A549 (cell line): ENCODE results near the gene EIF1AD. TPM values are rescaled to one million over a fixed set of nuclear protein-coding genes. Genes with fewer than 3 reads are reported as not detected.

Experiments used
- ATAC-seq, 2 experiments: fragments of 200-7000 bp in 1 of 2; fragments of >200 bp in 1 of 2; cut with Nextera tagmentation in 1 of 2; cut with Tn5 transposase in 1 of 2; 3 replicates each; pipeline versions ENCODE4 v1.8.0 to v1.9.1; 2018 to 2020; ENCODE audit warnings: mild to moderate bottlenecking in 1 of 2, moderate library complexity in 1 of 2
- CTCF ChIA-PET: fragments of 300-600 bp; sonication (Branson Sonifier 250); formaldehyde crosslinking; extraction: SDS; loops from one replicate; lab custom pipeline; 2021; ENCODE audit warnings: antibody characterized with exemption, inconsistent platforms; lab: Yijun Ruan, JAX
- POLR2A ChIA-PET: fragments of 350-600 bp; formaldehyde crosslinking; extraction: SDS; loops from one replicate; lab custom pipeline; 2021; ENCODE audit warnings: antibody characterized with exemption, inconsistent platforms; lab: Yijun Ruan, JAX
- DNase-seq, 2 experiments: peaks; one replicate each; pipeline versions ENCODE4 v3.0.0 to v3.0.0-alpha.2; 2011 to 2016; ENCODE audit warnings: low read depth in 1 of 2, low spot score in 1 of 2
- FAIRE-seq: peaks from 2 replicates; lab custom pipeline; 2011; peaks lifted over from hg19 to GRCh38; lab: Jason Lieb, UNC
- H3K27ac ChIP-seq, 2 experiments: fragments of >200 bp; sonication (Bioruptor Twin); formaldehyde crosslinking; 3 replicates each; pipeline ENCODE4 v1.5.1; 2016 to 2017
- H3K4me1 ChIP-seq: fragments of >200 bp; sonication (Bioruptor Twin); formaldehyde crosslinking; 3 replicates; pipeline ENCODE4 v1.6.1; 2016
- H3K4me2 ChIP-seq: fragments of >200 bp; sonication (Bioruptor Twin); formaldehyde crosslinking; 3 replicates; pipeline ENCODE4 v1.6.1; 2016
- H3K4me3 ChIP-seq: fragments of >200 bp; sonication (Bioruptor Twin); formaldehyde crosslinking; 3 replicates; pipeline ENCODE4 v1.5.1; 2016
- H3K9me3 ChIP-seq: fragments of >200 bp; sonication (Bioruptor Twin); formaldehyde crosslinking; 3 replicates; pipeline ENCODE4 v1.6.1; 2016
- CBX2 ChIP-seq: fragments of 200-600 bp; sonication (generic); IDR thresholded peaks from 2 replicates; pipeline ENCODE4 v1.6.1; 2016; ENCODE audit warnings: low read depth, mild to moderate bottlenecking, borderline replicate concordance
- CBX8 ChIP-seq: fragments of 200-600 bp; sonication (generic); IDR thresholded peaks from 2 replicates; pipeline ENCODE4 v1.6.1; 2016
- CEBPB ChIP-seq, 2 experiments: fragments of >200 bp in 1 of 2; sonication (Bioruptor Twin) in 1 of 2; formaldehyde crosslinking in 1 of 2; IDR thresholded peaks; 2 replicates each; pipeline ENCODE4 v1.6.1; 2012 to 2016
- CHD2 ChIP-seq: fragments of 150-350 bp; IDR thresholded peaks from 2 replicates; pipeline ENCODE4 v1.6.1; 2014; ENCODE audit warnings: low read length; ENCODE audit not compliant: partially characterized antibody
- FOXS1 ChIP-seq: fragments of 250-450 bp; sonication (Bioruptor Pico); IDR thresholded peaks from 2 replicates; pipeline ENCODE4 v1.5.0; 2020; ENCODE audit warnings: mild to moderate bottlenecking, moderate library complexity
- HDAC2 ChIP-seq: fragments of 200-600 bp; sonication (generic); IDR thresholded peaks from 2 replicates; pipeline ENCODE4 v1.6.1; 2016
- JUN ChIP-seq, 2 experiments: fragments of >200 bp; sonication (Bioruptor Twin); formaldehyde crosslinking; IDR thresholded peaks; 2 replicates in 1 of 2; 3 replicates in 1 of 2; pipeline ENCODE4 v1.6.1; 2016 to 2017
- JUNB ChIP-seq: fragments of >200 bp; sonication (Bioruptor Twin); formaldehyde crosslinking; IDR thresholded peaks from 2 replicates; pipeline ENCODE4 v1.6.1; 2016
- MYC ChIP-seq: IDR thresholded peaks from 2 replicates; pipeline ENCODE4 v1.6.1; 2012; ENCODE audit warnings: mild to moderate bottlenecking, inconsistent platforms, low read length, improper control_type of control experiment, borderline replicate concordance
- POLR2A ChIP-seq: IDR thresholded peaks from 2 replicates; pipeline ENCODE4 v1.6.1; 2012; ENCODE audit warnings: mild to moderate bottlenecking, low read length
- RAD21 ChIP-seq, 2 experiments: fragments of >200 bp in 1 of 2; sonication (Bioruptor Twin) in 1 of 2; formaldehyde crosslinking in 1 of 2; IDR thresholded peaks in 1 of 2; conservative IDR thresholded peaks in 1 of 2; 2 replicates in 1 of 2; 3 replicates in 1 of 2; pipeline ENCODE4 v1.6.1; 2012 to 2018; ENCODE audit warnings: inconsistent platforms in 1 of 2
- RFX5 ChIP-seq: fragments of 450-650 bp; IDR thresholded peaks from 2 replicates; pipeline ENCODE4 v1.7.1; 2014; ENCODE audit warnings: antibody characterized with exemption, mild to moderate bottlenecking, moderate library complexity
- RNF2 ChIP-seq: fragments of 200-600 bp; sonication (generic); IDR thresholded peaks from 2 replicates; pipeline ENCODE4 v1.6.1; 2016; ENCODE audit warnings: low read depth, mild to moderate bottlenecking, antibody characterized with exemption, moderate library complexity, borderline replicate concordance
- SMC3 ChIP-seq: fragments of >200 bp; sonication (Bioruptor Twin); formaldehyde crosslinking; IDR thresholded peaks from 3 replicates; pipeline ENCODE4 v1.6.1; 2018; ENCODE audit warnings: inconsistent platforms
- TP53 ChIP-seq: fragments of 250-450 bp; sonication (Bioruptor Pico); IDR thresholded peaks from 2 replicates; pipeline ENCODE4 v1.5.0; 2021; ENCODE audit warnings: mild to moderate bottlenecking, moderate library complexity
- ZC3H11A ChIP-seq: fragments of 450-650 bp; IDR thresholded peaks from 2 replicates; pipeline ENCODE4 v1.6.1; 2014; ENCODE audit warnings: antibody characterized with exemption, mild to moderate bottlenecking
- WGBS: methylation state at CpG from one replicate; pipeline ENCODE4 v1.1.6; 2017; ENCODE audit errors: missing lambda C conversion rate; 5-methylcytosine and 5-hydroxymethylcytosine counted together
- polyA plus RNA-seq, 4 experiments: library from polyadenylated mRNA; depleted of rRNA in 3 of 4; stranded (reverse); fragments of >200 nt; fragmentation: RNase III in 1 of 4; extraction: RNeasy Plus Mini Kit Qiagen cat#74134 plus additional on column Dnase treatment in 1 of 4; gene quantifications; 2 replicates in 3 of 4; 3 replicates in 1 of 4; pipeline ENCODE4 v1.2.3, GENCODE V29; 2011 to 2017
- TF ChIP-seq, protein P1 (sequence below): fragments of >200 bp; sonication (Bioruptor Twin); formaldehyde crosslinking; IDR thresholded peaks from 3 replicates; pipeline ENCODE4 v1.5.1; 2016
- TF ChIP-seq, protein P2 (sequence below): fragments of 450-650 bp; IDR thresholded peaks from 2 replicates; pipeline ENCODE4 v1.6.1; 2014; ENCODE audit warnings: antibody characterized with exemption
- TF ChIP-seq, protein P3 (sequence below): IDR thresholded peaks from 2 replicates; pipeline ENCODE4 v1.6.1; 2012; ENCODE audit warnings: low read depth, borderline replicate concordance
- TF ChIP-seq, protein P4 (sequence below): fragments of 150-350 bp; IDR thresholded peaks from 2 replicates; pipeline ENCODE4 v1.6.1; 2014; ENCODE audit warnings: low read depth, mild to moderate bottlenecking, low read length
- TF ChIP-seq, protein P5 (sequence below): fragments of >200 bp; sonication (Bioruptor Twin); formaldehyde crosslinking; IDR thresholded peaks from 3 replicates; pipeline ENCODE4 v1.6.1; 2016

Gene EIF1AD
- polyA plus RNA-seq, 2 of the 4 experiments (the other 2 are of a cell fraction) = 38.6 to 41.0 TPM

DNA sequence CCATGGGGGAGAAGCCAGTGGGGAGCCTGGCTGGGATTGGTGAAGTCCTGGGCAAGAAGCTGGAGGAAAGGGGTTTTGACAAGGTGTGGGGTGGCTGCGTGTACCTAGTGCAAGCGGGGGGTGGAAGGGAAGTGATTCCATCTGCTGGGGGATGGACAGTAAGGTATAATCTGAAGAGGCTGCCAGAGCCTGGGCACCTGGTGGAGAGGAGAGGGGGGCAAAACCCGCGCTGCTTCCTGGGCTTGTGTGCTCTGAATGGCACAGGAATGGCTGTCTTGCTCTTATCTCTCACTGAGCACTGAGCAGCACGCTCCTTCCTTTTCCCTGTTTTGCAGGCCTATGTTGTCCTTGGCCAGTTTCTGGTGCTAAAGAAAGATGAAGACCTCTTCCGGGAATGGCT, 1.3 kb upstream of the EIF1AD start:
- Histone ChIP-seq H3K27ac (peak overlapping the region; percentile 91 to 95), H3K4me2 (peak overlapping the region; percentile 93), H3K4me1 (peaks cover 13% of the 10 kb centered on the region), H3K9me3 (no peaks in the 10 kb centered on the region), H3K4me3 (peak overlapping the region; percentile 67)
- 75% methylated on average over 6 of the region's 6 CpGs for WGBS
- POLR2A ChIA-PET = interaction anchor here (0.8 to 1.2 kb wide), 3 partner anchors 8 to 19 kb away, joined by 3 to 6 read pairs (median 5); partner anchors contain the start of gene CST6
- no peak for FAIRE-seq
- no peak for DNase-seq
- CTCF ChIA-PET = interaction anchor here (1.2 to 11.6 kb wide), 4 partner anchors 18 to 119 kb away, joined by 7 to 121 read pairs (median 10); no protein-coding TSS in a partner anchor
- TF ChIP-seq TP53 (no peak), RAD21 (conservative IDR thresholded peaks at IDR 0.05 in 1 of 2, IDR thresholded peaks at IDR 0.05 in 1 of 2) (no peak), JUN (IDR thresholded peaks at IDR 0.05) (no peak), JUNB (no peak), FOXS1 (CRISPR knock-in tag) (no peak), CBX2 (no peak), RNF2 (no peak), CBX8 (no peak)
- TF ChIP-seq, protein P1, sequence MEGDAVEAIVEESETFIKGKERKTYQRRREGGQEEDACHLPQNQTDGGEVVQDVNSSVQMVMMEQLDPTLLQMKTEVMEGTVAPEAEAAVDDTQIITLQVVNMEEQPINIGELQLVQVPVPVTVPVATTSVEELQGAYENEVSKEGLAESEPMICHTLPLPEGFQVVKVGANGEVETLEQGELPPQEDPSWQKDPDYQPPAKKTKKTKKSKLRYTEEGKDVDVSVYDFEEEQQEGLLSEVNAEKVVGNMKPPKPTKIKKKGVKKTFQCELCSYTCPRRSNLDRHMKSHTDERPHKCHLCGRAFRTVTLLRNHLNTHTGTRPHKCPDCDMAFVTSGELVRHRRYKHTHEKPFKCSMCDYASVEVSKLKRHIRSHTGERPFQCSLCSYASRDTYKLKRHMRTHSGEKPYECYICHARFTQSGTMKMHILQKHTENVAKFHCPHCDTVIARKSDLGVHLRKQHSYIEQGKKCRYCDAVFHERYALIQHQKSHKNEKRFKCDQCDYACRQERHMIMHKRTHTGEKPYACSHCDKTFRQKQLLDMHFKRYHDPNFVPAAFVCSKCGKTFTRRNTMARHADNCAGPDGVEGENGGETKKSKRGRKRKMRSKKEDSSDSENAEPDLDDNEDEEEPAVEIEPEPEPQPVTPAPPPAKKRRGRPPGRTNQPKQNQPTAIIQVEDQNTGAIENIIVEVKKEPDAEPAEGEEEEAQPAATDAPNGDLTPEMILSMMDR = no peak
- TF ChIP-seq, protein P2, sequence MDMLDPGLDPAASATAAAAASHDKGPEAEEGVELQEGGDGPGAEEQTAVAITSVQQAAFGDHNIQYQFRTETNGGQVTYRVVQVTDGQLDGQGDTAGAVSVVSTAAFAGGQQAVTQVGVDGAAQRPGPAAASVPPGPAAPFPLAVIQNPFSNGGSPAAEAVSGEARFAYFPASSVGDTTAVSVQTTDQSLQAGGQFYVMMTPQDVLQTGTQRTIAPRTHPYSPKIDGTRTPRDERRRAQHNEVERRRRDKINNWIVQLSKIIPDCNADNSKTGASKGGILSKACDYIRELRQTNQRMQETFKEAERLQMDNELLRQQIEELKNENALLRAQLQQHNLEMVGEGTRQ = no peak
- TF ChIP-seq, protein P3, sequence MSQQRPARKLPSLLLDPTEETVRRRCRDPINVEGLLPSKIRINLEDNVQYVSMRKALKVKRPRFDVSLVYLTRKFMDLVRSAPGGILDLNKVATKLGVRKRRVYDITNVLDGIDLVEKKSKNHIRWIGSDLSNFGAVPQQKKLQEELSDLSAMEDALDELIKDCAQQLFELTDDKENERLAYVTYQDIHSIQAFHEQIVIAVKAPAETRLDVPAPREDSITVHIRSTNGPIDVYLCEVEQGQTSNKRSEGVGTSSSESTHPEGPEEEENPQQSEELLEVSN = no peak
- TF ChIP-seq, protein P4, sequence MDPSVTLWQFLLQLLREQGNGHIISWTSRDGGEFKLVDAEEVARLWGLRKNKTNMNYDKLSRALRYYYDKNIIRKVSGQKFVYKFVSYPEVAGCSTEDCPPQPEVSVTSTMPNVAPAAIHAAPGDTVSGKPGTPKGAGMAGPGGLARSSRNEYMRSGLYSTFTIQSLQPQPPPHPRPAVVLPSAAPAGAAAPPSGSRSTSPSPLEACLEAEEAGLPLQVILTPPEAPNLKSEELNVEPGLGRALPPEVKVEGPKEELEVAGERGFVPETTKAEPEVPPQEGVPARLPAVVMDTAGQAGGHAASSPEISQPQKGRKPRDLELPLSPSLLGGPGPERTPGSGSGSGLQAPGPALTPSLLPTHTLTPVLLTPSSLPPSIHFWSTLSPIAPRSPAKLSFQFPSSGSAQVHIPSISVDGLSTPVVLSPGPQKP = no peak
- ATAC-seq = no peak

DNA sequence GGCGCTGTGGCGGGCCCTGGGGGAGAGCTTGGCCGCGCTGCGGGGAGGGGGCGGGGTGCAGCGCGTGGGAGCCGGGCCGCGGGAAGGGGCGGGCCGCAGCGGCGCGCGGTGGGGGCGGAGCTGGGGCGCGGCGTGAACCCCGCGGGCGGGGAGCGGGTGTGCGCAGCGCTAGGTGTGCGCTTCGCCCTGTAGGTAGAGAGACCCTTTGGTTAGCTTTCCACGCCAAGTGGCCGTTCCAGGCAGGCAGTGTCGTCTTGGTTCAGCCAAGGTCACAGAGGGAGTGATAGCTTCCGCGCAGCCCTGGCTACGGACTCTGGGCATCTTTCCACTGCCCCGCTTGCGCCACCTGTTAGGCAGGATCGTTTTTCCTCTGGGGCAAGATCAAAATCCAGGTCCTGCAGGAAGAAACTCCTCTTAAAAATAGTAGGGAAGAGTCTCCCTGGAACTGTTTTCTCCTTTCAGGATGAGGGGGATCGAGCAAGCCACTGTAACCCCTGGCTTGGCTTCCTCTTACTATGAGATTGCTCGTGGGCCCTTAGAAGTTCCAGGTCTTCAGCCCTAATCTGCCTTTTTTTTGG, 780 bp upstream of the EIF1AD start:
- WGBS = under 1% methylated on average over 10 of the region's 40 CpGs
- ChIA-PET POLR2A (interaction anchor here (0.7 to 1.3 kb wide), 8 partner anchors 9 to 388 kb away, joined by 3 to 12 read pairs (median 5); partner anchors contain the start of genes CST6, FIBP and PCNX3), CTCF (interaction anchor here (0.7 to 1.9 kb wide), 5 partner anchors 20 to 222 kb away, joined by 3 to 7 read pairs (median 4); no protein-coding TSS in a partner anchor)
- FAIRE-seq (no peak), ATAC-seq (peak; percentile 69 to 70), DNase-seq (peak; percentile 44 to 52)
- Histone ChIP-seq H3K4me2 (peak overlapping the region; percentile 93), H3K4me1 (peaks cover 13% of the 10 kb centered on the region), H3K27ac (peak overlapping the region; percentile 91 to 95), H3K9me3 (no peaks in the 10 kb centered on the region)
- TF ChIP-seq HDAC2 (no peak), SMC3 (no peak), RFX5 (no peak), CEBPB (IDR thresholded peaks at IDR 0.05) (0 out of 4 replicates have a peak, but pooled peaks of 1 of the 2 experiments have one; percentile 14), JUNB (no peak), ZC3H11A (no peak), JUN (IDR thresholded peaks at IDR 0.05) (peak in 1 of 2 experiments; percentile 13; a peak in 1 of 5 replicates), CBX2 (no peak), CHD2 (no peak), POLR2A (peak; percentile 73), MYC (no peak)
- TF ChIP-seq, protein P1 = peak; percentile 21; the same call in 1 of the 3 replicates
- TF ChIP-seq, protein P2 = no peak
- TF ChIP-seq, protein P5, sequence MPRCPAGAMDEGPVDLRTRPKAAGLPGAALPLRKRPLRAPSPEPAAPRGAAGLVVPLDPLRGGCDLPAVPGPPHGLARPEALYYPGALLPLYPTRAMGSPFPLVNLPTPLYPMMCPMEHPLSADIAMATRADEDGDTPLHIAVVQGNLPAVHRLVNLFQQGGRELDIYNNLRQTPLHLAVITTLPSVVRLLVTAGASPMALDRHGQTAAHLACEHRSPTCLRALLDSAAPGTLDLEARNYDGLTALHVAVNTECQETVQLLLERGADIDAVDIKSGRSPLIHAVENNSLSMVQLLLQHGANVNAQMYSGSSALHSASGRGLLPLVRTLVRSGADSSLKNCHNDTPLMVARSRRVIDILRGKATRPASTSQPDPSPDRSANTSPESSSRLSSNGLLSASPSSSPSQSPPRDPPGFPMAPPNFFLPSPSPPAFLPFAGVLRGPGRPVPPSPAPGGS = peak; percentile 47; the same call in 1 of the 3 replicates
- TF ChIP-seq, all 56 proteins: peak for 5
- H3K4me3 ChIP-seq = peak overlapping the region; percentile 67
